H9 (cell line): ENCODE results near the gene HPCAL1. TPM values are rescaled to one million over a fixed set of nuclear protein-coding genes. Genes with fewer than 3 reads are reported as not detected.

Source experiments
- DNase-seq: peaks from one replicate; pipeline ENCODE4 v3.0.0-alpha.2; 2017
- H2AFZ ChIP-seq: one replicate; pipeline ENCODE4 v1.6.1; 2013; ENCODE audit warnings: mild to moderate bottlenecking, low read length, control low read depth, moderate library complexity
- H2AK5ac ChIP-seq: 2 replicates; pipeline ENCODE4 v1.6.1; 2013; ENCODE audit warnings: low read length, control low read depth, mixed read lengths; ENCODE audit not compliant: insufficient read length
- H2BK120ac ChIP-seq: one replicate; pipeline ENCODE4 v1.6.1; 2013; ENCODE audit warnings: low read depth, mild to moderate bottlenecking, low read length, control low read depth, inconsistent platforms; ENCODE audit not compliant: poor library complexity, severe bottlenecking
- H2BK12ac ChIP-seq: 2 replicates; pipeline ENCODE4 v1.6.1; 2013; ENCODE audit warnings: low read length, control low read depth, mixed read lengths, low read depth; ENCODE audit not compliant: insufficient read length
- H2BK15ac ChIP-seq: 2 replicates; pipeline ENCODE4 v1.6.1; 2013; ENCODE audit warnings: low read depth, low read length, control low read depth
- H2BK20ac ChIP-seq: one replicate; pipeline ENCODE4 v1.6.1; 2013; ENCODE audit warnings: low read depth, mild to moderate bottlenecking, low read length, control low read depth, inconsistent platforms; ENCODE audit not compliant: poor library complexity, severe bottlenecking
- H2BK5ac ChIP-seq: 2 replicates; pipeline ENCODE4 v1.6.1; 2013; ENCODE audit warnings: low read length, control low read depth, mixed read lengths; ENCODE audit not compliant: insufficient read length
- H3K14ac ChIP-seq: 2 replicates; pipeline ENCODE4 v1.6.1; 2013; ENCODE audit warnings: low read length, control low read depth; ENCODE audit not compliant: insufficient read depth
- H3K18ac ChIP-seq: 2 replicates; pipeline ENCODE4 v1.6.1; 2013; ENCODE audit warnings: low read depth, mild to moderate bottlenecking, mixed read lengths, low read length, control low read depth; ENCODE audit not compliant: insufficient read length
- H3K23ac ChIP-seq: 2 replicates; pipeline ENCODE4 v1.6.1; 2013; ENCODE audit warnings: low read length, control low read depth, mixed read lengths, low read depth; ENCODE audit not compliant: insufficient read length
- H3K23me2 ChIP-seq: 2 replicates; pipeline ENCODE4 v1.6.1; 2013; ENCODE audit warnings: low read depth, mild to moderate bottlenecking, mixed read lengths, low read length, control low read depth; ENCODE audit not compliant: insufficient read length, poor library complexity, severe bottlenecking
- H3K27ac ChIP-seq: 2 replicates; pipeline ENCODE4 v1.5.1; 2013; ENCODE audit warnings: low read length, control low read depth, mixed read lengths, low read depth; ENCODE audit not compliant: insufficient read length
- H3K27me3 ChIP-seq: 2 replicates; pipeline ENCODE4 v1.6.1; 2013; ENCODE audit warnings: low read length, control low read depth, inconsistent platforms; ENCODE audit not compliant: insufficient read depth
- H3K4ac ChIP-seq: 2 replicates; pipeline ENCODE4 v1.6.1; 2013; ENCODE audit warnings: low read depth, mild to moderate bottlenecking, control low read depth, inconsistent platforms, low read length, moderate library complexity
- H3K4me1 ChIP-seq: 2 replicates; pipeline ENCODE4 v1.6.1; 2013; ENCODE audit warnings: low read length, control low read depth, inconsistent platforms; ENCODE audit not compliant: insufficient read depth
- H3K4me2 ChIP-seq: 2 replicates; pipeline ENCODE4 v1.6.1; 2013; ENCODE audit warnings: low read length, control low read depth, mixed read lengths; ENCODE audit not compliant: insufficient read length, insufficient read depth
- H3K56ac ChIP-seq: 2 replicates; pipeline ENCODE4 v1.6.1; 2013; ENCODE audit warnings: low read depth, mild to moderate bottlenecking, mixed read lengths, low read length, control low read depth; ENCODE audit not compliant: insufficient read length
- H3K79me1 ChIP-seq: 2 replicates; pipeline ENCODE4 v1.6.1; 2013; ENCODE audit warnings: low read depth, mild to moderate bottlenecking, moderate library complexity, low read length, control low read depth, inconsistent platforms; ENCODE audit not compliant: insufficient read depth, poor library complexity, severe bottlenecking
- H3K79me2 ChIP-seq: 2 replicates; pipeline ENCODE4 v1.6.1; 2013; ENCODE audit warnings: low read length, control low read depth, inconsistent platforms; ENCODE audit not compliant: insufficient read depth
- H3K9ac ChIP-seq: 2 replicates; pipeline ENCODE4 v1.6.1; 2013; ENCODE audit warnings: low read length, control low read depth, mixed read lengths; ENCODE audit not compliant: insufficient read length; ENCODE audit errors: extremely low read depth
- H3K9me3 ChIP-seq: one replicate; pipeline ENCODE4 v1.6.1; 2013; ENCODE audit warnings: low read depth, low read length, inconsistent platforms; ENCODE audit not compliant: control insufficient read depth
- H3T11ph ChIP-seq: one replicate; pipeline ENCODE4 v1.6.1; 2013; ENCODE audit warnings: mild to moderate bottlenecking, low read length, control low read depth, inconsistent platforms
- H4K20me1 ChIP-seq: one replicate; pipeline ENCODE4 v1.6.1; 2013; ENCODE audit not compliant: control insufficient read depth, insufficient read length, insufficient read depth
- H4K5ac ChIP-seq: 2 replicates; pipeline ENCODE4 v1.6.1; 2013; ENCODE audit warnings: low read depth, mild to moderate bottlenecking, mixed read lengths, low read length, control low read depth; ENCODE audit not compliant: insufficient read length
- H4K8ac ChIP-seq: replicated peaks from 2 replicates; pipeline ENCODE4 v1.6.1; 2013; ENCODE audit warnings: low read length, control low read depth, mixed read lengths, low read depth; ENCODE audit not compliant: insufficient read length
- H4K91ac ChIP-seq: 2 replicates; pipeline ENCODE4 v1.6.1; 2013; ENCODE audit warnings: low read depth, mild to moderate bottlenecking, moderate library complexity, mixed read lengths, low read length, control low read depth; ENCODE audit not compliant: insufficient read length
- H3K27ac Mint-ChIP-seq, 3 experiments: 2 replicates in 2 of 3; 3 replicates in 1 of 3; pipeline ENCODE4 v1.8.0; 2020 to 2021; ENCODE audit warnings: mixed read lengths in 3 of 3, mild to moderate bottlenecking in 1 of 3, moderate library complexity in 1 of 3
- H3K27me3 Mint-ChIP-seq: 2 replicates; pipeline ENCODE4 v1.8.0; 2021; ENCODE audit warnings: low read depth, mild to moderate bottlenecking, moderate library complexity, mixed read lengths
- H3K36me3 Mint-ChIP-seq, 3 experiments: 2 replicates in 2 of 3; 3 replicates in 1 of 3; pipeline ENCODE4 v1.8.0; 2020 to 2021; ENCODE audit warnings: low read depth in 3 of 3, mixed read lengths in 3 of 3; ENCODE audit not compliant: insufficient read depth in 1 of 3
- H3K4me1 Mint-ChIP-seq, 2 experiments: 2 replicates each; pipeline ENCODE4 v1.8.0; 2020; ENCODE audit warnings: mixed read lengths in 2 of 2
- H3K4me3 Mint-ChIP-seq, 2 experiments: 2 replicates in 1 of 2; 3 replicates in 1 of 2; pipeline ENCODE4 v1.8.0; 2020 to 2021; ENCODE audit warnings: mild to moderate bottlenecking in 2 of 2, mixed read lengths in 2 of 2, moderate library complexity in 1 of 2
- H3K9me3 Mint-ChIP-seq, 2 experiments: 2 replicates in 1 of 2; 3 replicates in 1 of 2; pipeline ENCODE4 v1.8.0; 2020; ENCODE audit warnings: mild to moderate bottlenecking in 2 of 2, mixed read lengths in 2 of 2, moderate library complexity in 1 of 2
- CTCF ChIP-seq: fragments of 200-600 bp; sonication (generic); conservative IDR thresholded peaks from 3 replicates; pipeline ENCODE4 v1.8.0; 2021; ENCODE audit warnings: antibody characterized with exemption, mild to moderate bottlenecking
- WGBS: extraction: QIAGEN DNeasy Blood & Tissue Kit; methylation state at CpG from one replicate; pipeline ENCODE4 v1.1.7; 2013; ENCODE audit warnings: missing lambda C conversion rate, low lambda C conversion rate, mixed read lengths; ENCODE audit not compliant: insufficient read length; ENCODE audit errors: extremely low coverage; 5-methylcytosine and 5-hydroxymethylcytosine counted together
- total RNA-seq: library from RNA; stranded (reverse); gene quantifications from 2 replicates; pipeline ENCODE4 v1.2.1, GENCODE V29; 2021

HPCAL1 gene
- total RNA-seq, 1 experiment from 2014 or later, result 4.7 TPM

GRCh38 chr2:10375570-10376281, 73.0 kb downstream of the HPCAL1 start:
- H3K4me1 Mint-ChIP-seq, result peaks cover 21 to 40% of the 10 kb centered on the region in 2 experiments
- H2BK20ac ChIP-seq, result no peak overlapping the region
- no peak overlapping the region for H3K9ac ChIP-seq
- no peaks in the 10 kb centered on the region; a peak in 1 of 5 replicates for H3K9me3 Mint-ChIP-seq
- peak overlapping the region in 1 of 3 experiments; percentile 7; a peak in 2 of 7 replicates for H3K27ac Mint-ChIP-seq
- H3K23me2 ChIP-seq, result no peaks in the 10 kb centered on the region
- no peaks in the 10 kb centered on the region for H3K36me3 Mint-ChIP-seq
- H3K27me3 Mint-ChIP-seq, result no peaks in the 10 kb centered on the region
- no peak for TF ChIP-seq CTCF
- H3K4me3 Mint-ChIP-seq, result no peak overlapping the region
- no peak for DNase-seq
- no peak overlapping the region for H3T11ph ChIP-seq
- no peaks in the 10 kb centered on the region for H3K79me1 ChIP-seq
- no peak overlapping the region for H2BK12ac ChIP-seq
- H3K9me3 ChIP-seq, result no peaks in the 10 kb centered on the region
- H3K23ac ChIP-seq, result no peak overlapping the region
- no peak overlapping the region for H3K18ac ChIP-seq
- no peak overlapping the region for H3K14ac ChIP-seq
- no peak overlapping the region for H2AK5ac ChIP-seq
- no peak overlapping the region for H3K56ac ChIP-seq
- H3K4ac ChIP-seq, result no peak overlapping the region
- WGBS, result no CpG with 5 or more reads among the region's 9 CpGs
- H4K5ac ChIP-seq, result no peak overlapping the region
- H2BK5ac ChIP-seq, result no peak overlapping the region
- no peaks in the 10 kb centered on the region for H3K27me3 ChIP-seq
- no peaks in the 10 kb centered on the region for H4K20me1 ChIP-seq
- no peak overlapping the region for H4K8ac ChIP-seq
- H2AFZ ChIP-seq, result no peak overlapping the region
- H3K4me2 ChIP-seq, result no peak overlapping the region
- H2BK120ac ChIP-seq, result no peak overlapping the region
- H3K27ac ChIP-seq, result no peak overlapping the region
- no peaks in the 10 kb centered on the region for H3K79me2 ChIP-seq
- no peak overlapping the region for H2BK15ac ChIP-seq
- peaks cover 5% of the 10 kb centered on the region; the same call in 1 of the 2 replicates for H3K4me1 ChIP-seq
- no peak overlapping the region for H4K91ac ChIP-seq
